Activated CD4-positive, alpha-beta T cell treated with anti-CD3 and anti-CD28 coated beads, Interleukin-2, amount 50 U/mL, for 16 hours (primary cell): ENCODE results near the gene APBB1IP.
"Not testable (repeated sequence)": the region's sequence is repeated elsewhere in the genome, so short reads cannot be mapped to it uniquely, and the experiment has no call there.

Experiments used
- DNase-seq: peaks from one replicate; pipeline ENCODE4 v3.0.0-alpha.2; 2020

Gene APBB1IP

GRCh38 chr10:26566525-26567350 is 128.6 kb downstream of the APBB1IP start:
- DNase-seq = no peak

- DNase-seq = no peak
These were observed 129.2 kb downstream of the APBB1IP start for GRCh38 chr10:26567351-26567721.

GRCh38 chr10:26571655-26572054 is 133.5 kb downstream of the APBB1IP start:
- DNase-seq = no peak

GRCh38 chr10:26573674-26574073 is 135.5 kb downstream of the APBB1IP start:
- DNase-seq = no peak

- DNase-seq = peak; percentile 32
These were observed 136.6 kb downstream of the APBB1IP start for GRCh38 chr10:26574783-26575182.

GRCh38 chr10:26578371-26578770 is 140.2 kb downstream of the APBB1IP start:
- not testable (repeated sequence) for DNase-seq

GRCh38 chr10:26579256-26580063 is 141.3 kb downstream of the APBB1IP start:
- DNase-seq = no peak

GRCh38 chr10:26586211-26586610 is 148.1 kb downstream of the APBB1IP start:
- no peak for DNase-seq

GRCh38 chr10:26588611-26589010 is 150.5 kb downstream of the APBB1IP start:
- no peak for DNase-seq

GRCh38 chr10:26589813-26590212 is 151.7 kb downstream of the APBB1IP start:
- DNase-seq = not testable (repeated sequence)

- no peak for DNase-seq
These were observed 155.8 kb downstream of the APBB1IP start for GRCh38 chr10:26593896-26594295.

GRCh38 chr10:26603283-26603682 is 165.1 kb downstream of the APBB1IP start:
- not testable (repeated sequence) for DNase-seq

- DNase-seq = not testable (repeated sequence)
These were observed 166.4 kb downstream of the APBB1IP start for GRCh38 chr10:26604320-26605093.

- peak; percentile 38 for DNase-seq
These were observed 168.3 kb downstream of the APBB1IP start for GRCh38 chr10:26606389-26606877.

GRCh38 chr10:26612151-26612915 is 174.2 kb downstream of the APBB1IP start:
- no peak for DNase-seq
